Body of pancreas (tissue), 4 donors: Measurements from ENCODE around the gene OXGR1.

Experiments used
- CTCF ChIP-seq, 7 experiments: fragments of 450-650 bp in 4 of 7; fragments of 200-600 bp in 3 of 7; sonication (generic) in 3 of 7; IDR thresholded peaks; one replicate each; pipeline ENCODE4 v1.5.1; 2016 to 2019; ENCODE audit warnings: antibody characterized with exemption in 7 of 7
- POLR2A ChIP-seq, 3 donors: fragments of 450-650 bp; IDR thresholded peaks; one replicate each; pipeline ENCODE4 v1.6.1; 2016; ENCODE audit warnings: antibody characterized with exemption in 3 of 3, mild to moderate bottlenecking in 2 of 3

DNA sequence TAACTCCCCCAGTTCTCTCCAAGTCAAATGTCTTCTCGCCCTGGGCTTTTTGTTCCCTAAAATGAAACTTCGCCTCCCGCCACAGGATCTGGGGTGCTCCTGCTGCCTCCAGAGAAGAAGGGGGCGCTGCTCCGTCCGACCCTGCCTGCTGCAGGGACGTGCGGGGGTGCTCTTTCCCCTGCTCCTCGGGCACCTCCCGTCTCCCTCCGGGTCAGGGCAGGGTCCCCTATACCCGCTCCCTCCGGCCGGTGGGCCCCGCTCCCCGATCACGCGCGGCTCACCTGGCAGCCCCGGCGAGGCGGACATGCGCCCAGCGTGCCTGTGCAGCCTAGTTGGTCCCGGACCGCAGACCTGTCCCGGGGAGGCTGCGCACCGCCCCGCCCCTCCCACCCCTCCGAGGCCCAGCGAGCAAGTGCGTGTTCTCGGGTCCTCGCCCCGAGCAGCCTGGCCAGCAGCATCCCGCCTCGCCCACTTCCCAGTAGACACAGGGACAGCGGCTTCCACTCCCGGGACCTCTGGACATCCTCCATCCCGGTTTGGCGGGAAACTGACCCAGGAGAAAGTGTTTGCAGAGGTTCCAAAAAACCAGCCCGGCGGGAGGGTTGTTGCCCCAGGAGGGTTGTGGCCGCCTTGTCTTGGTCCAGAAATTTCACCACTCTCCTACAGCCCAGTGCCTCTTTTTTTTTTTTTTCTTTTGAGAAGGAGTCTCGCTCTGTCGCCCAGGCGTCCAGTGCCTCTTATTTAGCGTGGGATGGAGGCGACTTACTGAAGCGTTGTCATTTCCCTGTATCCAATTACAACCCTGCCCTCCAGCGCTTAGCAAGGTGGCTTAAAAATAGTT is at the start of gene OXGR1:
- TF ChIP-seq CTCF (IDR thresholded peaks at IDR 0.05) (no peak), POLR2A (IDR thresholded peaks at IDR 0.05) (no peak)
